HG03432 (cell line): ENCODE results near the gene C2CD4C.
"Not testable (repeated sequence)": the region's sequence is repeated elsewhere in the genome, so short reads cannot be mapped to it uniquely, and the experiment has no call there.

ENCODE experiments used
- ATAC-seq: cut with Tn5 transposase; IDR thresholded peaks from one replicate; pipeline ENCODE4 v1.9.1; 2021; ENCODE audit warnings: mild to moderate bottlenecking, moderate library complexity; ENCODE audit not compliant: unreplicated experiment

C2CD4C gene

GRCh38 chr19:401866-402511 lies 7.0 kb downstream of the C2CD4C start:
- ATAC-seq, result no peak

DNA sequence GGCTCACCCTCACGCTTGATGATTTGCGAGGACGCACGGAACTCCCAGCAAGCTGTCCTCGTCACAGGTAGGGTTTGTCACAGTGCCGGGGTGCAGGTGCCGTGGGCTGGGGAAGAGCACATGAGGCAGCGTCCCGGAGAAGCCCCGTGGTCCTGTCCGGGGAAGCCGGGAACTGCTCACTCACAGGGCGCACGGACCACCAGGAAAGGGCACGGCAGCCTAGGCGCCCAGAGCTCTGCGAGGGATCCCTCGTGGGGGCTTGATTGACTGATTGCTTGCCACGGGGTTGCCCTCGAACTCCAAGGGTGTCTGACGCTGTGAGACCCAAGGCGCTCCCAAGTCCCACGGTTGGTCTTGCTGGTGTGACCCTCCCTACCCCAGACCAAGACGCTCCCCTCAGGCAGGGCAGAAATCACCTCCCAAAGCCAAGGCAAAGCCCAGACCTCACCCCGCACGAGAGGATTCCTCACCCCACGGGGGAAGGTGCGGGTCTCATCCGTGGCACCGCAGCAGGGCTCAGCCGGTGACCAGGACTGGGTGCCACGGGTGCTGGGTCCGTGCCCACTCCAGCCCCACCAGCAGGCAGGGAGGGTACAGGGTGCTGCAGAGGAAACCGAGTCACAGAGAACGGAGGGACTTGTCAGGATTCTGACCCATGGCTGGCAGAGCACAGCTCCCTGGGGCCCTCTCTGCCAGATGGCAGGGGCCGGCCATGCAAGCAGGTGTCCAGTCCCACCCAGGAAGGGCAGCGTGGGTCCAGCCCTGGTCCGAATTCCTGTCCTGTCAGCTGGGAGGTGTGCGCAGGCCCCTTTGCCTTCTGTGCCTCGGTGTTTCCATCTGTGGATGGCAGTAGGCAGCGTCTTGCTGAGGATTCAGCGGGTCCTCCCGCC lies 7.7 kb downstream of the C2CD4C start:
- ATAC-seq, result no peak

DNA sequence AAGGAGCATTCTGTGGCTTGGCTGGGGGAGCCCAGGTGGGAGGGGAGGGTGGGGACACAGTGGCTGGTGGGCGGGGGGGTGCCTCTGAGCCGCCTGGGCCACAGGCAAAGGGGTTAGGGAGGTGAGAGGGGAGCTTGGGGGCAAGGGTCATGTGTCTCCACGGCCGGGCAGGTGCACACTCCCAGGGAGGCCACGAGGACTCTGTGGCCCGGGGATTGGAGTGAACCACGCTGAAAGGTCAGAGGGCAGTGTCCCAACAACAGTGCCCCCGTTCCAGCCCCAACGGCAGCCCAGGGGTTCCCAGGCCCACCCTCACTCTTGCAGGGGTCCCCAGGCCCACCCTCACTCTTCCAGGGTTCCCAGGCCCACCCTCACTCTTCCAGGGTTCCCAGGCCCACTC lies 9.6 kb downstream of the C2CD4C start:
- no peak for ATAC-seq

- no peak for ATAC-seq
These were observed 10.2 kb downstream of the C2CD4C start for GRCh38 chr19:398719-399118.

DNA sequence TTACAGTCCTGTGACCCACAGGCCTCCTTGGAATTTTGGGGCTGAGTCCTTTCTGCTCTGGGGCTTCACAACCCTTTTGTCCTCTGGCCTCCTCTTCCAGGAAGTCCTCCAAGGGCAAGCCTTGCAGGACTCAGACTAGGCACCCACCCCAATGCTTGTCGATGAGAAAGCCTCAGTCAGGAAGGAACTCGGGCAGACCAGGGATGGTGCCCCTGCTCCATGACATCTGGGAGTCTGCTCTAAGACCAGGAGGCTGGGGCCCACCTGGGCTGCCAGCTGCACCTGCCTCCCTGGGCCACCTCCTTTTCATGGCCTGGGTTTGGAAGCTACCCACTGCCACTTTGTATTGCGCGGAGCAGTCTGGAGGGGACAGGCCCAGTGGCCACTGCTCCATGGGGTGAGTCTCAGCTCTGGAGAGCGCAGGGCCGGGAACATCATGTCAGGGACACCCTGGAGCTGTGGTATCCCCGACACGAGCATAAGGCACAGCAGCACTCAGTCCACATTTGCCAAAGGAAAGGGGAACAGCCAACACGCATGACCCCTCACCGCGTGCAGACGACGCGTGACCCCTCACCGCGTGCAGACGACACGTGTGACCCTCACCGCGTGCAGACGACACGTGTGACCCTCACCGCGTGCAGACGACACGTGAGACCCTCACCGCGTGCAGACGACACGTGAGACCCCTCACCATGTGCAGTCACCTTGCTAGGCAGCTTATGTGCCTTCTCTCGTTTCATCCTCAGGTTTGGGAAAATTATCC lies 10.8 kb downstream of the C2CD4C start:
- ATAC-seq, result no peak

DNA sequence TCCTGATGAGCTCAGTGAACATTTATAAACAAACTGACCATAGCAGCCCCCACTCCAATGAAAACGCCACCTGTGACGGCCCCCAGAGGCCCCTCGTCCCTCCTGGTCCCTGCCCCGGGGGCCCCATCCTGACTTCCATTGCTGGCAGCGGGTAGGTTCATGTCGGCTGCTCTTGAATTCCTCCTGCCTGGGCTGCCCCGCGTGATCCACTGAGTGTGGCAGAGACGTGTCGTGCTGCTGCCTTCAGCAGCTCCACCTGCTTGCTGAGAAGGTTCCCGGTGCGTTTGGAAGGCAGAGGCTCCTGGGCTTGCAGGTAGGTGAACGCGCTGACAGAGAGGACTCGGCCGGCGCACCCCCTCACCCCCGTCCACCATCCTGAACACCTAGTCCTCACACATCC lies 11.6 kb downstream of the C2CD4C start:
- no peak for ATAC-seq

- ATAC-seq, result no peak
These were observed 13.5 kb downstream of the C2CD4C start for GRCh38 chr19:395467-395866.

GRCh38 chr19:394857-395256 lies 14.1 kb downstream of the C2CD4C start:
- not testable (repeated sequence) for ATAC-seq

DNA sequence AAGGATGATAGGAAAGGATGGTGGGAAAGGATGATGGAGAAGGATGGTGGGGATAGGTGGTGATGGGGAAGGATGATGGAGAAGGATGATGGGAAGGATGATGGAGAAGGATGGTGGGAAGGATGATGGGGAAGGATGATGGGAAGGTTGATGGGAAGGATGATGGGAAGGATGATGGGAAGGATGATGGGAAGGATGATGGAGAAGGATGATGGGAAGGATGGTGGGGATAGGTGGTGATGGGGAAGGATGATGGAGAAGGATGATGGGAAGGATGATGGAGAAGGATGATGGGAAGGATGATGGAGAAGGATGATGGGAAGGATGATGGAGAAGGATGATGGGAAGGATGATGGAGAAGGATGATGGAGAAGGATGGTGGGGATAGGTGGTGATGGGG lies 15.4 kb downstream of the C2CD4C start:
- ATAC-seq, result not testable (repeated sequence)

DNA sequence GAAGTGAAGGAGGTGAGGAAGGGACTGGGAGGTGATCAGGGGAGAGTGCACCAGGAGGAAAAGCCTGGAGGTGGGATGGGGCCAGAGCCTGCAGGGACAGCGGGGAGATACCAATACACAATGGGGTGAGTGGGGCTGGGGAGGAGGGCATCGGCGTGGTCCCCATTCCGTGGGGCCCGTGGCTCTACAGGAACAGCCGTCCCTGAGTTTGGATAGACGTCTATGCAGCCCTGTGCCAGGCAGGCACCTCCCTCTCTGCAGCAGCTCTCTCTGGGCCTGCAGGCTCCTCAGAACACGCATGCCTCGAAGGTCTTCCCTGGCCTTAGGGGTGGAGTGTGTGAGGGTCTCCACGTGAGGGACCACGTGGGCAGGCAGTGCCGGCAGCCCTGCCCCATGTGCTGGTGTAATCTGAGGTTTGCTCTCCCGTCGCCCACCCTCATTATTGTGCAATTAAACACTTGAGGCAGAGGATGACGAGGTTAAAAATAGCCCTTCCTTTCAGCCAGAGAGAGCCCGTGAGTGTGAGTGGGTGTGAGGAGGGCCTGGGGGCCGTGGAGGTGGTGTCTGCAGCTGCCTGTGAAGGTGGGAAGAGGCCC lies 16.5 kb downstream of the C2CD4C start:
- ATAC-seq, result no peak

GRCh38 chr19:391726-392374 lies 17.1 kb downstream of the C2CD4C start:
- ATAC-seq, result no peak

DNA sequence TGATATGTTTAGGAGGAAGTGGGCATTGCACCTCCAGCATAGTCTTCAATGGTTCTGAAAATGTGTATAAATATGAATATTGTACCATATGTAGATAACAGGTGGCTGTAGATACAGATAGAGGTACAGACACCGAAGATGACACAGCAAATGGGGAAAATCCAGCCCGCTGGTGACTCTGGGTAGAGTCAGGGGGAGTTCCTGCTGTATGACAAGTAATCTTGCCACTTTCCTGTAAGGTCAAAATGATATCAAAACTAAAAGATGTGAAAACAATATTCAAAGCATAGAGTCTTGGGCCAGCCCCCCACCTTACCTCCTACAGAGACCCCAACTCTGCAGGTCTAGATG lies 17.8 kb downstream of the C2CD4C start:
- no peak for ATAC-seq

DNA sequence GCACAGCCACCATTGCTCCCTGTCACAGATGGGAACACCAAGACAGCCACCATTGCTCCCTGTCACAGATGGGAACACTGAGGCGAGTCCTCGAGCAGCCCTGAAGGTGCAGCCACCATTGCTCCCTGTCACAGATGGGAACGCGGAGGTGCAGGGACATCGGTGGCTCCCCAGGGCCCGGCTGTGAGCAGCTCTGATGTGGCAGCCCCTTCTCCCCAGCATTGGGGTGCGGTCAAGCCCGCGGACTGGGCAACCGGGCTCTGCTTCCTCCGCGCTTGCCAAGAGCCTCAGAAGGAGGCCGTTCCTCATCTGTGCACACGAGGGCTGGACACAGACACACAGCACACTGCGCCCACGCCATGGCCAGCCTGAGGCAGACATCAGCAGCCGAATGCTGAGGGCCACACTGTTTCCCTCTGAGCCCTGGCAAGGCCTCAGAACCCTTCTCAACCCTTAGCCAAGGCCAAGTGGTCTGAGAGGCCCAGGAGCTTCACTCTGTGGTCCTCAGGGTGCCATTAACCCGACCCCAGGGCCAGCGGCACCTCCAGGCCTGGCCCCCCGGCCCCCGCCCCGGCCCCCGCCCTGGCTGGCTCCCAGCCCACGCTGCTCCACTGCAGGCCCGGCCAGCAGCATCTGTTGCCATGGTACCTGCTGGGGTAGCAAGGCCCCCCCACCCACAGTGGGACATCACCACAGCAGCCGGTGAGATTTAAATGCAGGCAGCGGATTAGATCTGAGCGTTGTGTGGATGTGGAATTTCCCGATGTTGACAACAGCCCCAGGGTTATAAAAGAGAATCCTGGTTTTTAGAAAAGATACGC lies 18.4 kb downstream of the C2CD4C start:
- ATAC-seq, result no peak

DNA sequence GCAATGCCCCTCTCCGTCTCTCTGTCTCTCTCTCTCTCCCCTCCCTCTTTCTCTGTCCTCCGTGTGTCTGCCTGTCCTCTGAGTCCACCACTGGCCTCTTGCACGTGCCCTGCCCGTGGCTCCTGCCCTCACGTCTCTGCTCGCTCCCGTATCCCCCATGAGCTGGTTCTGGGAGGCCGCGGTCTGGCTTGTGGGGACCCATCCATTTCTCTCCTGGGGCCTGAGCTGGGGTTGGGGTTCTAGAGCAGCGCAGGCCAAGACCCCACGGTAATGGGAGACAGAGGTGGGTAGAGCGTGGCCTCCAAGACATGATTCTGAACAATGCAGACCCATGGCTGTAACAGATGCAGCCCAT lies 19.0 kb downstream of the C2CD4C start:
- ATAC-seq, result no peak

GRCh38 chr19:389255-389934 lies 19.6 kb downstream of the C2CD4C start:
- no peak for ATAC-seq

GRCh38 chr19:388691-389090 lies 20.3 kb downstream of the C2CD4C start:
- no peak for ATAC-seq

GRCh38 chr19:387777-388176 lies 21.2 kb downstream of the C2CD4C start:
- ATAC-seq, result no peak

DNA sequence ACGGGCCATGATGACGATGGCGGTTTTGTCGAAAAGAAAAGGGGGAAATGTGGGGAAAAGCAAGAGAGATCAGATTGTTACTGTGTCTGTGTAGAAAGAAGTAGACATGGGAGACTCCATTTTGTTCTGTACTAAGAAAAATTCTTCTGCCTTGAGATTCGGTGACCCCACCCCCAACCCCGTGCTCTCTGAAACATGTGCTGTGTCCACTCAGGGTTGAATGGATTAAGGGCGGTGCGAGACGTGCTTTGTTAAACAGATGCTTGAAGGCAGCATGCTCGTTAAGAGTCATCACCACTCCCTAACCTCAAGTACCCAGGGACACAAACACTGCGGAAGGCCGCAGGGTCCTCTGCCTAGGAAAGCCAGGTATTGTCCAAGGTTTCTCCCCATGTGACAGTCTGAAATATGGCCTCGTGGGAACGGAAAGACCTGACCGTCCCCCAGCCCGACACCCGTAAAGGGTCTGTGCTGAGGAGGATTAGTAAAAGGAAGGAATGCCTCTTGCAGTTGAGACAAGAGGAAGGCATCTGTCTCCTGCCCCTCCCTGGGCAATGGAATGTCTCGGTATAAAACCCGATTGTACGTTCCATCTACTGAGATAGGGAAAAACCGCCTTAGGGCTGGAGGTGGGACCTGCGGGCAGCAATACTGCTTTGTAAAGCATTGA lies 22.2 kb downstream of the C2CD4C start:
- ATAC-seq, result not testable (repeated sequence)

DNA sequence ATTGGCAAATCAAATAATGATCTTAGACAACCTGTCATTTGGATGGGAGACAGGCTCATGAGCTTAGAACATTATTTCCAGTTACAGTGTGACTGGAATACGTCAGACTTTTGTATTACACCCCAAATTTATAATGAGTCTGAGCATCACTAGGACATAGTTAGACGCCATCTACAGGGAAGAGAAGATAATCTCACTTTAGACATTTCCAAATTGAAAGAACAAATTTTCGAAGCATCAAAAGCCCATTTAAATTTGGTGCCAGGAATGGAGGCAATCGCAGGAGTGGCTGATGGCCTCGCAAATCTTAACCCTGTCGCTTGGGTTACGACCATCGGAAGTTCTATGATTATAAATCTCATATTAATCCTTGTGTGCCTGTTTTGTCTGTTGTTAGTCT lies 22.8 kb downstream of the C2CD4C start:
- ATAC-seq, result not testable (repeated sequence)
